HepG2 (cell line): ENCODE data around the gene CR1. TPM values are rescaled to one million over a fixed set of nuclear protein-coding genes. Genes with fewer than 3 reads are reported as not detected.
"Not testable (repeated sequence)": the region's sequence is repeated elsewhere in the genome, so short reads cannot be mapped to it uniquely, and the experiment has no call there.

Source experiments
- ATAC-seq: fragments of 200-7000 bp; cut with Tn5 transposase; 3 replicates; pipeline ENCODE4 v1.9.1; 2020; ENCODE audit warnings: mild to moderate bottlenecking, moderate library complexity
- BruUV-seq: library from RNA; stranded (reverse); fragments of 400-500 nt; replicated peaks from 2 replicates; lab custom pipeline; 2021; lab: Mats Ljungman, UMichigan
- CTCF ChIA-PET: fragments of 300-600 bp; formaldehyde crosslinking; extraction: SDS; loops from one replicate; lab custom pipeline; 2021; ENCODE audit warnings: low total read pairs, inconsistent platforms, low intra/inter-chr PET ratio; lab: Yijun Ruan, JAX
- POLR2A ChIA-PET: fragments of 350-600 bp; sonication (Branson Sonifier 250); formaldehyde crosslinking; loops from one replicate; lab custom pipeline; 2020; ENCODE audit warnings: antibody characterized with exemption, inconsistent platforms; lab: Yijun Ruan, JAX
- DNase-seq: peaks from one replicate; pipeline ENCODE4 v3.0.0-alpha.2; 2015; ENCODE audit warnings: low spot score
- FAIRE-seq: peaks from 3 replicates; lab custom pipeline; 2011; peaks lifted over from hg19 to GRCh38; lab: Jason Lieb, UNC
- H2AFZ ChIP-seq: one replicate; pipeline ENCODE4 v1.6.1; 2011; ENCODE audit warnings: low read length, inconsistent platforms
- H3K27ac ChIP-seq: fragments of 300-600 bp; 3 replicates; pipeline ENCODE4 v1.8.0; 2011; ENCODE audit warnings: mixed run types, mild to moderate bottlenecking, mixed read lengths, low read length, inconsistent platforms; ENCODE audit not compliant: insufficient read depth; ENCODE audit errors: extremely low read length
- H3K27me3 ChIP-seq, 2 experiments: fragments of 200-600 bp in 1 of 2; 2 replicates in 1 of 2; 3 replicates in 1 of 2; pipeline versions ENCODE4 v1.6.0 to v1.8.0; 2011; ENCODE audit warnings: low read length in 2 of 2, mild to moderate bottlenecking in 2 of 2, moderate library complexity in 2 of 2, inconsistent platforms in 1 of 2; ENCODE audit not compliant: insufficient read depth in 2 of 2, control insufficient read depth in 1 of 2
- H3K36me3 ChIP-seq, 2 experiments: fragments of 200-600 bp in 1 of 2; replicated peaks in 1 of 2; 2 replicates in 1 of 2; 3 replicates in 1 of 2; pipeline versions ENCODE4 v1.5.1 to v1.8.0; 2011; ENCODE audit warnings: low read length in 2 of 2, inconsistent platforms in 1 of 2; ENCODE audit not compliant: insufficient read depth in 2 of 2, control insufficient read depth in 1 of 2
- H3K4me1 ChIP-seq: 2 replicates; pipeline ENCODE4 v1.5.1; 2012; ENCODE audit warnings: low read length, inconsistent platforms; ENCODE audit not compliant: insufficient read depth
- H3K4me2 ChIP-seq: 2 replicates; pipeline ENCODE4 v1.6.0; 2011; ENCODE audit warnings: low read depth, low read length, inconsistent platforms
- H3K4me3 ChIP-seq, 3 experiments: fragments of 200-600 bp in 1 of 3; sonication (generic), shearing (Covaris generic) in 1 of 3; replicated peaks in 1 of 3; 2 replicates each; pipeline ENCODE4 v1.5.1; 2011 to 2016; ENCODE audit warnings: low read length in 3 of 3, inconsistent platforms in 2 of 3, low read depth in 2 of 3, mild to moderate bottlenecking in 2 of 3, control low read depth in 1 of 3, mixed read lengths in 1 of 3; ENCODE audit not compliant: insufficient read depth in 1 of 3
- H3K79me2 ChIP-seq: one replicate; pipeline ENCODE4 v1.6.1; 2011; ENCODE audit warnings: low read length, inconsistent platforms; ENCODE audit not compliant: insufficient read depth
- H3K9ac ChIP-seq: 2 replicates; pipeline ENCODE4 v1.6.0; 2011; ENCODE audit warnings: mild to moderate bottlenecking, low read depth, low read length, inconsistent platforms; ENCODE audit not compliant: insufficient read depth
- H3K9me3 ChIP-seq: 2 replicates; pipeline ENCODE4 v1.5.1; 2012; ENCODE audit warnings: mild to moderate bottlenecking, low read length
- H4K20me1 ChIP-seq: 2 replicates; pipeline ENCODE4 v1.6.0; 2011; ENCODE audit warnings: inconsistent platforms, mild to moderate bottlenecking, low read length, moderate library complexity; ENCODE audit not compliant: insufficient read depth
- FOXA3 ChIP-seq: IDR thresholded peaks from 2 replicates; pipeline ENCODE4 v1.6.1; 2016; ENCODE audit warnings: missing genetic modification reagents, missing compliant biosample characterization
- RCOR2 ChIP-seq: IDR thresholded peaks from 2 replicates; pipeline ENCODE4 v1.6.1; 2016; ENCODE audit warnings: missing biosample characterization, missing genetic modification reagents
- ZNF292 ChIP-seq: sonication (generic); formaldehyde crosslinking; IDR thresholded peaks from 2 replicates; pipeline ENCODE4 v1.8.1; 2022; ENCODE audit warnings: mild to moderate bottlenecking, low read depth, missing genetic modification reagents, borderline replicate concordance
- ZNF556 ChIP-seq: sonication (generic); formaldehyde crosslinking; IDR thresholded peaks from 2 replicates; pipeline ENCODE4 v1.4.0; 2020; ENCODE audit warnings: mild to moderate bottlenecking, missing genetic modification reagents, borderline replicate concordance
- ZNF646 ChIP-seq: sonication (generic); formaldehyde crosslinking; IDR thresholded peaks from 2 replicates; pipeline ENCODE4 v1.9.0; 2021; ENCODE audit warnings: mild to moderate bottlenecking, missing genetic modification reagents
- WGBS: methylation state at CpG from one replicate; pipeline ENCODE4 v1.1.6; 2017; ENCODE audit warnings: low lambda C conversion rate; 5-methylcytosine and 5-hydroxymethylcytosine counted together
- in situ Hi-C: cut with HindIII; loops from 2 replicates; pipeline ENCODE4 v1.10.0; 2017; ENCODE audit warnings: low pct_unique_long_range_greater_than_20kb; ENCODE audit not compliant: extremely low pct_ligation_motif_present
- intact Hi-C: fragments of 100-400 bp; cut with micrococcal nuclease; formaldehyde crosslinking; loops from one replicate; pipeline ENCODE4 v1.10.0; 2022; ENCODE audit not compliant: unreplicated experiment
- polyA plus RNA-seq, 8 experiments: library from polyadenylated mRNA; depleted of rRNA in 3 of 8; stranded (reverse) in 7 of 8; unstranded in 1 of 8; fragments of >200 nt; fragmentation: Illumina TruSeq in 4 of 8; extraction: Trizol in 4 of 8; gene quantifications; 2 replicates each; pipeline versions ENCODE4 v1.2.1 to v1.2.3, GENCODE V29; 2011 to 2016; ENCODE audit warnings: low read depth in 4 of 8, missing spikeins in 1 of 8, mixed read lengths in 1 of 8; ENCODE audit not compliant: insufficient read depth in 1 of 8
- total RNA-seq, 5 experiments: library from RNA; depleted of rRNA; stranded (reverse); fragments of >200 nt; fragmentation: Illumina TruSeq; extraction: Trizol; gene quantifications; 2 replicates each; pipeline ENCODE4 v1.2.3, GENCODE V29; 2016; ENCODE audit warnings: low read depth in 1 of 5
- TF ChIP-seq, protein P1 (sequence below): sonication (generic); formaldehyde crosslinking; IDR thresholded peaks from 2 replicates; pipeline ENCODE4 v1.8.0; 2022; ENCODE audit warnings: missing genetic modification reagents, mild to moderate bottlenecking, moderate library complexity, borderline replicate concordance

Gene CR1
- total and polyA plus RNA-seq, 2 of the 13 experiments (the other 11 are each of a cell fraction or from before 2014, with no cell fraction given): not detected

DNA sequence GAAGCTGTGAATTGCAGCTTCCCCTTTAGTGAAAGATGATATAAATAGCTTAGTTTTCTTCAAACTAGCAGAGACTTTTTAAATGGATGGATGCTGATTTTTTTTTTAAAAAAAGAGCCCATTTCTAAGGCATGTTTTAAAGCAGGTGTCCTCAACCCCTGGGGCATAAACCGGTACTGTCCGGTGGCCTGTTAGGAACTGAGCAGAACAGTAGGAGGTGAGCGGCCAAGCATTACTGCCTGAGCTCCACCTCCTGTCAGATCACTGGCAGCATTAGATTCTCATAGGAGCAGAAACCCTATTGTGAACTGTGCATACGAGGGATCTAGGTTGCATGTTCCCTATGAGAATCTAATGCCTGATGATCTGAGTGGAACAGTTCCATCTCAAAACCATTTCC, 180.2 kb downstream of the CR1 start:
- Histone ChIP-seq H3K27me3 (no peaks in the 10 kb centered on the region; a peak in 1 of 5 replicates), H3K27ac (no peak overlapping the region), H3K4me3 (no peak overlapping the region), H3K4me1 (no peaks in the 10 kb centered on the region), H3K36me3 (no peaks in the 10 kb centered on the region), H3K79me2 (no peaks in the 10 kb centered on the region), H4K20me1 (no peaks in the 10 kb centered on the region), H3K4me2 (no peak overlapping the region), H3K9me3 (no peaks in the 10 kb centered on the region), H2AFZ (no peak overlapping the region), H3K9ac (no peak overlapping the region)
- DNase-seq (no peak), ATAC-seq (no peak), FAIRE-seq (no peak)
- no TSS peak for BruUV-seq
- in situ Hi-C loops: no loop called here
- intact Hi-C loops: no loop called here
- 87% methylated on average over 3 of the region's 4 CpGs for WGBS
- POLR2A ChIA-PET: no interaction called here
- TF ChIP-seq FOXA3 (CRISPR knock-in tag): no peak
- no peak for TF ChIP-seq RCOR2 (CRISPR knock-in tag)
- no peak for TF ChIP-seq ZNF556 (CRISPR knock-in tag)
- no peak for TF ChIP-seq ZNF292 (CRISPR knock-in tag)
- no peak for TF ChIP-seq ZNF646 (CRISPR knock-in tag)
- TF ChIP-seq, protein P1, sequence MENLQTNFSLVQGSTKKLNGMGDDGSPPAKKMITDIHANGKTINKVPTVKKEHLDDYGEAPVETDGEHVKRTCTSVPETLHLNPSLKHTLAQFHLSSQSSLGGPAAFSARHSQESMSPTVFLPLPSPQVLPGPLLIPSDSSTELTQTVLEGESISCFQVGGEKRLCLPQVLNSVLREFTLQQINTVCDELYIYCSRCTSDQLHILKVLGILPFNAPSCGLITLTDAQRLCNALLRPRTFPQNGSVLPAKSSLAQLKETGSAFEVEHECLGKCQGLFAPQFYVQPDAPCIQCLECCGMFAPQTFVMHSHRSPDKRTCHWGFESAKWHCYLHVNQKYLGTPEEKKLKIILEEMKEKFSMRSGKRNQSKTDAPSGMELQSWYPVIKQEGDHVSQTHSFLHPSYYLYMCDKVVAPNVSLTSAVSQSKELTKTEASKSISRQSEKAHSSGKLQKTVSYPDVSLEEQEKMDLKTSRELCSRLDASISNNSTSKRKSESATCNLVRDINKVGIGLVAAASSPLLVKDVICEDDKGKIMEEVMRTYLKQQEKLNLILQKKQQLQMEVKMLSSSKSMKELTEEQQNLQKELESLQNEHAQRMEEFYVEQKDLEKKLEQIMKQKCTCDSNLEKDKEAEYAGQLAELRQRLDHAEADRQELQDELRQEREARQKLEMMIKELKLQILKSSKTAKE (CRISPR knock-in tag): no peak
- CTCF ChIA-PET: no interaction called here

GRCh38 chr1:207680590-207681388, 184.8 kb downstream of the CR1 start:
- H3K36me3 ChIP-seq, FAIRE-seq, H4K20me1 ChIP-seq, DNase-seq, H3K27me3 ChIP-seq, H3K4me2 ChIP-seq, H2AFZ ChIP-seq, H3K4me1 ChIP-seq, H3K9me3 ChIP-seq, H3K79me2 ChIP-seq, CTCF ChIA-PET, H3K27ac ChIP-seq, H3K9ac ChIP-seq, intact Hi-C loops, H3K4me3 ChIP-seq, BruUV-seq, in situ Hi-C loops, POLR2A ChIA-PET, ATAC-seq: not testable (repeated sequence)
- 11% methylated on average over 6 of the region's 6 CpGs for WGBS
